Liver (tissue), 9 donors: Measurements from ENCODE around the gene P2RY13. TPM values are rescaled to one million over a fixed set of nuclear protein-coding genes. Genes with fewer than 3 reads are reported as not detected.

Experiments
- DNase-seq: peaks from one replicate; pipeline ENCODE4 v3.0.0-alpha.2; 2017; ENCODE audit warnings: low spot score
- H3K27ac ChIP-seq, 2 donors: one replicate each; pipeline ENCODE4 v1.7.0; 2013; ENCODE audit warnings: inconsistent platforms in 2 of 2, low read length in 2 of 2, control low read depth in 1 of 2, low read depth in 1 of 2, mild to moderate bottlenecking in 1 of 2
- H3K27me3 ChIP-seq, 4 donors: one replicate each; pipeline versions ENCODE4 v1.6.1 to v1.7.0; 2013; ENCODE audit warnings: low read length in 3 of 4, inconsistent platforms in 1 of 4, mild to moderate bottlenecking in 1 of 4, moderate library complexity in 1 of 4; ENCODE audit not compliant: control insufficient read depth in 4 of 4, insufficient read depth in 4 of 4
- H3K36me3 ChIP-seq, 4 donors: one replicate each; pipeline versions ENCODE4 v1.6.1 to v1.7.0; 2013; ENCODE audit warnings: low read length in 3 of 4, mild to moderate bottlenecking in 3 of 4, low read depth in 1 of 4, moderate library complexity in 1 of 4; ENCODE audit not compliant: control insufficient read depth in 4 of 4, insufficient read depth in 3 of 4
- H3K4me1 ChIP-seq, 4 donors: one replicate each; pipeline versions ENCODE4 v1.6.1 to v1.7.0; 2013; ENCODE audit warnings: low read length in 3 of 4, mild to moderate bottlenecking in 3 of 4, moderate library complexity in 1 of 4; ENCODE audit not compliant: control insufficient read depth in 4 of 4, insufficient read depth in 4 of 4
- H3K4me3 ChIP-seq, 3 donors: one replicate each; pipeline versions ENCODE4 v1.6.1 to v1.7.0; 2013; ENCODE audit warnings: low read length in 3 of 3, control low read depth in 1 of 3, low read depth in 1 of 3, mild to moderate bottlenecking in 1 of 3
- H3K9ac ChIP-seq, 2 donors: one replicate each; pipeline ENCODE4 v1.7.0; 2013; ENCODE audit warnings: low read length in 2 of 2, mild to moderate bottlenecking in 2 of 2, moderate library complexity in 2 of 2, control low read depth in 1 of 2, low read depth in 1 of 2
- H3K9me3 ChIP-seq, 4 donors: one replicate each; pipeline versions ENCODE4 v1.6.1 to v1.7.0; 2013; ENCODE audit warnings: low read length in 3 of 4; ENCODE audit not compliant: control insufficient read depth in 4 of 4
- ATF3 ChIP-seq: IDR thresholded peaks from 2 replicates; pipeline ENCODE4 v1.6.1; 2016; ENCODE audit warnings: antibody characterized with exemption
- CTCF ChIP-seq: fragments of 150-350 bp; IDR thresholded peaks from 2 replicates; pipeline ENCODE4 v1.5.1; 2017; ENCODE audit warnings: improper control_type of control experiment, low read depth, low read length; ENCODE audit not compliant: missing input control
- EGR1 ChIP-seq, 2 donors: IDR thresholded peaks; 2 replicates each; pipeline ENCODE4 v1.6.1; 2016 to 2018; ENCODE audit warnings: antibody characterized with exemption in 2 of 2, low read depth in 2 of 2
- FOXA1 ChIP-seq: IDR thresholded peaks from 2 replicates; pipeline ENCODE4 v1.6.1; 2016; ENCODE audit warnings: antibody characterized with exemption
- FOXA2 ChIP-seq: IDR thresholded peaks from 2 replicates; pipeline ENCODE4 v1.6.1; 2016; ENCODE audit warnings: antibody characterized with exemption
- GABPA ChIP-seq, 2 donors: IDR thresholded peaks in 1 of 2; conservative IDR thresholded peaks in 1 of 2; 2 replicates each; pipeline ENCODE4 v1.6.1; 2016; ENCODE audit warnings: antibody characterized with exemption in 2 of 2, mild to moderate bottlenecking in 1 of 2, moderate library complexity in 1 of 2
- HNF4A ChIP-seq, 2 donors: conservative IDR thresholded peaks; 2 replicates each; pipeline ENCODE4 v1.6.1; 2016; ENCODE audit warnings: antibody characterized with exemption in 2 of 2, mild to moderate bottlenecking in 2 of 2
- HNF4G ChIP-seq: IDR thresholded peaks from 2 replicates; pipeline ENCODE4 v1.6.1; 2016; ENCODE audit warnings: antibody characterized with exemption
- JUND ChIP-seq, 2 donors: IDR thresholded peaks; 2 replicates each; pipeline ENCODE4 v1.6.1; 2016; ENCODE audit warnings: antibody characterized with exemption in 2 of 2
- NR2F2 ChIP-seq: IDR thresholded peaks from 2 replicates; pipeline ENCODE4 v1.6.1; 2016; ENCODE audit warnings: antibody characterized with exemption
- RAD21 ChIP-seq, 2 donors: IDR thresholded peaks; 2 replicates each; pipeline ENCODE4 v1.6.1; 2016; ENCODE audit warnings: antibody characterized with exemption in 2 of 2, mild to moderate bottlenecking in 2 of 2
- RXRA ChIP-seq, 2 donors: IDR thresholded peaks; 2 replicates each; pipeline ENCODE4 v1.6.1; 2017 to 2018; ENCODE audit warnings: antibody characterized with exemption in 2 of 2, mild to moderate bottlenecking in 1 of 2
- SP1 ChIP-seq: IDR thresholded peaks from 2 replicates; pipeline ENCODE4 v1.6.1; 2018; ENCODE audit warnings: antibody characterized with exemption, mild to moderate bottlenecking
- TAF1 ChIP-seq: conservative IDR thresholded peaks from 2 replicates; pipeline ENCODE4 v1.6.1; 2016; ENCODE audit warnings: antibody characterized with exemption, mild to moderate bottlenecking
- YY1 ChIP-seq: IDR thresholded peaks from 2 replicates; pipeline ENCODE4 v1.6.1; 2016; ENCODE audit warnings: antibody characterized with exemption, mild to moderate bottlenecking
- ZBTB33 ChIP-seq: IDR thresholded peaks from 2 replicates; pipeline ENCODE4 v1.6.1; 2016; ENCODE audit warnings: antibody characterized with exemption
- WGBS: extraction: QIAGEN DNeasy Blood & Tissue Kit; methylation state at CpG from one replicate; pipeline ENCODE4 v1.1.7; 2013; 5-methylcytosine and 5-hydroxymethylcytosine counted together
- polyA plus RNA-seq, 2 donors: library from polyadenylated mRNA; stranded (reverse) in 1 of 2; unstranded in 1 of 2; fragments of 200-250 nt in 1 of 2; fragments of >200 nt in 1 of 2; fragmentation: Nextera tagmentation in 1 of 2; extraction: Ambion mirVana in 1 of 2; gene quantifications; one replicate each; pipeline versions ENCODE4 v1.2.1 to v1.2.3, GENCODE V29; 2013 to 2015
- total RNA-seq, 2 donors: library from RNA; depleted of rRNA; stranded (reverse); fragments of >200 nt; gene quantifications; one replicate each; pipeline ENCODE4 v1.2.3, GENCODE V29; 2014
- TF ChIP-seq, protein P1 (sequence below): IDR thresholded peaks from 2 replicates; pipeline ENCODE4 v1.6.1; 2016; ENCODE audit warnings: antibody characterized with exemption
- TF ChIP-seq, protein P2 (sequence below): IDR thresholded peaks from 2 replicates; pipeline ENCODE4 v1.6.1; 2016; ENCODE audit warnings: antibody characterized with exemption, mild to moderate bottlenecking
- donor health status: healthy.
- donor health status: healthy.
- donor health status: healthy.
- donor health status: healthy.
- donor health status: healthy.

P2RY13 gene
- total and polyA plus RNA-seq, 4 donors: 1.3 to 6.1 (median 3.2) TPM

DNA sequence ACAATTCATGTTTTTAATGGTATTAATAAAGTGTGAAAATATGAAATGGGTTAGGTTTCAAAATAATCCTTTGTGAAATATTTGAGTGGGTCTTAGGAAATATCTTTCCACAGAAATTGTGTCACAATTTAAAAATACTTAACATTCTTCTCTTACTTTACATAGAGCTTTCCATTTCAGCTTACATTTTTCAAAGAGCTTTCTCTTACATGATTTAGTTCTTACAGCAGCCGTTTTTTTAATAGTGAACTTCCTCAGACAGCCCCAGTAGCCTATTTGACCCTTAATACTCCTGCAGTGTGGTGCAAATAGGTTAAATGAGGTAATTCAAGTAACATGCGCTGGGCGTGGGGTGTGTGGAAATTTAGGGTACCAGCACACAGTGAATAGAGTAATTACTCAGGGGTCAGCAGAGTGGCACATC lies 33.4 kb upstream of the P2RY13 start:
- no peak for DNase-seq
- Histone ChIP-seq H3K4me1 (no peaks in the 10 kb centered on the region), H3K27ac (no peak overlapping the region), H3K27me3 (no peaks in the 10 kb centered on the region), H3K36me3 (no peaks in the 10 kb centered on the region), H3K4me3 (no peak overlapping the region), H3K9me3 (no peaks in the 10 kb centered on the region), H3K9ac (no peak overlapping the region)
- no peak for TF ChIP-seq ATF3
- TF ChIP-seq NR2F2: no peak
- TF ChIP-seq JUND (IDR thresholded peaks at IDR 0.05): no peak
- TF ChIP-seq CTCF: no peak
- TF ChIP-seq TAF1: no peak
- TF ChIP-seq GABPA (IDR thresholded peaks at IDR 0.05 in 1 of 2, conservative IDR thresholded peaks at IDR 0.05 in 1 of 2): no peak
- TF ChIP-seq FOXA2: no peak
- no peak for TF ChIP-seq ZBTB33
- TF ChIP-seq FOXA1: no peak
- WGBS: 77% methylated on average over 3 of the region's 3 CpGs

- Histone ChIP-seq H3K27ac (no peak overlapping the region), H3K27me3 (no peaks in the 10 kb centered on the region), H3K4me3 (no peak overlapping the region), H3K9ac (no peak overlapping the region), H3K9me3 (no peaks in the 10 kb centered on the region), H3K36me3 (no peaks in the 10 kb centered on the region), H3K4me1 (no peaks in the 10 kb centered on the region)
- no peak for DNase-seq
- TF ChIP-seq RXRA (IDR thresholded peaks at IDR 0.05) (no peak), FOXA2 (no peak), GABPA (IDR thresholded peaks at IDR 0.05 in 1 of 2, conservative IDR thresholded peaks at IDR 0.05 in 1 of 2) (no peak), NR2F2 (no peak), ATF3 (no peak), RAD21 (IDR thresholded peaks at IDR 0.05) (no peak), ZBTB33 (no peak), JUND (IDR thresholded peaks at IDR 0.05) (no peak), SP1 (no peak), TAF1 (no peak), HNF4G (no peak), FOXA1 (no peak), CTCF (no peak), HNF4A (conservative IDR thresholded peaks at IDR 0.05) (no peak), YY1 (no peak), EGR1 (IDR thresholded peaks at IDR 0.05; ENCODE audit: low read depth in 2 of 2) (no peak)
- TF ChIP-seq, protein P1, sequence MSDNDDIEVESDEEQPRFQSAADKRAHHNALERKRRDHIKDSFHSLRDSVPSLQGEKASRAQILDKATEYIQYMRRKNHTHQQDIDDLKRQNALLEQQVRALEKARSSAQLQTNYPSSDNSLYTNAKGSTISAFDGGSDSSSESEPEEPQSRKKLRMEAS: no peak
- TF ChIP-seq, protein P2, sequence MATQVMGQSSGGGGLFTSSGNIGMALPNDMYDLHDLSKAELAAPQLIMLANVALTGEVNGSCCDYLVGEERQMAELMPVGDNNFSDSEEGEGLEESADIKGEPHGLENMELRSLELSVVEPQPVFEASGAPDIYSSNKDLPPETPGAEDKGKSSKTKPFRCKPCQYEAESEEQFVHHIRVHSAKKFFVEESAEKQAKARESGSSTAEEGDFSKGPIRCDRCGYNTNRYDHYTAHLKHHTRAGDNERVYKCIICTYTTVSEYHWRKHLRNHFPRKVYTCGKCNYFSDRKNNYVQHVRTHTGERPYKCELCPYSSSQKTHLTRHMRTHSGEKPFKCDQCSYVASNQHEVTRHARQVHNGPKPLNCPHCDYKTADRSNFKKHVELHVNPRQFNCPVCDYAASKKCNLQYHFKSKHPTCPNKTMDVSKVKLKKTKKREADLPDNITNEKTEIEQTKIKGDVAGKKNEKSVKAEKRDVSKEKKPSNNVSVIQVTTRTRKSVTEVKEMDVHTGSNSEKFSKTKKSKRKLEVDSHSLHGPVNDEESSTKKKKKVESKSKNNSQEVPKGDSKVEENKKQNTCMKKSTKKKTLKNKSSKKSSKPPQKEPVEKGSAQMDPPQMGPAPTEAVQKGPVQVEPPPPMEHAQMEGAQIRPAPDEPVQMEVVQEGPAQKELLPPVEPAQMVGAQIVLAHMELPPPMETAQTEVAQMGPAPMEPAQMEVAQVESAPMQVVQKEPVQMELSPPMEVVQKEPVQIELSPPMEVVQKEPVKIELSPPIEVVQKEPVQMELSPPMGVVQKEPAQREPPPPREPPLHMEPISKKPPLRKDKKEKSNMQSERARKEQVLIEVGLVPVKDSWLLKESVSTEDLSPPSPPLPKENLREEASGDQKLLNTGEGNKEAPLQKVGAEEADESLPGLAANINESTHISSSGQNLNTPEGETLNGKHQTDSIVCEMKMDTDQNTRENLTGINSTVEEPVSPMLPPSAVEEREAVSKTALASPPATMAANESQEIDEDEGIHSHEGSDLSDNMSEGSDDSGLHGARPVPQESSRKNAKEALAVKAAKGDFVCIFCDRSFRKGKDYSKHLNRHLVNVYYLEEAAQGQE: no peak
- 88% methylated on average over 2 of the region's 2 CpGs for WGBS
Measured at GRCh38 chr3:151357463-151357850, 28.1 kb upstream of the P2RY13 start.
